Liver (tissue), 9 donors: ENCODE results near the gene MMP2. TPM values are rescaled to one million over a fixed set of nuclear protein-coding genes. Genes with fewer than 3 reads are reported as not detected.

Source experiments
- DNase-seq: peaks from one replicate; pipeline ENCODE4 v3.0.0-alpha.2; 2017; ENCODE audit warnings: low spot score
- H3K27ac ChIP-seq, 2 donors: one replicate each; pipeline ENCODE4 v1.7.0; 2013; ENCODE audit warnings: inconsistent platforms in 2 of 2, low read length in 2 of 2, control low read depth in 1 of 2, low read depth in 1 of 2, mild to moderate bottlenecking in 1 of 2
- H3K27me3 ChIP-seq, 4 donors: one replicate each; pipeline versions ENCODE4 v1.6.1 to v1.7.0; 2013; ENCODE audit warnings: low read length in 3 of 4, inconsistent platforms in 1 of 4, mild to moderate bottlenecking in 1 of 4, moderate library complexity in 1 of 4; ENCODE audit not compliant: control insufficient read depth in 4 of 4, insufficient read depth in 4 of 4
- H3K36me3 ChIP-seq, 4 donors: one replicate each; pipeline versions ENCODE4 v1.6.1 to v1.7.0; 2013; ENCODE audit warnings: low read length in 3 of 4, mild to moderate bottlenecking in 3 of 4, low read depth in 1 of 4, moderate library complexity in 1 of 4; ENCODE audit not compliant: control insufficient read depth in 4 of 4, insufficient read depth in 3 of 4
- H3K4me1 ChIP-seq, 4 donors: one replicate each; pipeline versions ENCODE4 v1.6.1 to v1.7.0; 2013; ENCODE audit warnings: low read length in 3 of 4, mild to moderate bottlenecking in 3 of 4, moderate library complexity in 1 of 4; ENCODE audit not compliant: control insufficient read depth in 4 of 4, insufficient read depth in 4 of 4
- H3K4me3 ChIP-seq, 3 donors: one replicate each; pipeline versions ENCODE4 v1.6.1 to v1.7.0; 2013; ENCODE audit warnings: low read length in 3 of 3, control low read depth in 1 of 3, low read depth in 1 of 3, mild to moderate bottlenecking in 1 of 3
- H3K9ac ChIP-seq, 2 donors: one replicate each; pipeline ENCODE4 v1.7.0; 2013; ENCODE audit warnings: low read length in 2 of 2, mild to moderate bottlenecking in 2 of 2, moderate library complexity in 2 of 2, control low read depth in 1 of 2, low read depth in 1 of 2
- H3K9me3 ChIP-seq, 4 donors: one replicate each; pipeline versions ENCODE4 v1.6.1 to v1.7.0; 2013; ENCODE audit warnings: low read length in 3 of 4; ENCODE audit not compliant: control insufficient read depth in 4 of 4
- FOXA1 ChIP-seq: IDR thresholded peaks from 2 replicates; pipeline ENCODE4 v1.6.1; 2016; ENCODE audit warnings: antibody characterized with exemption
- FOXA2 ChIP-seq: IDR thresholded peaks from 2 replicates; pipeline ENCODE4 v1.6.1; 2016; ENCODE audit warnings: antibody characterized with exemption
- HNF4A ChIP-seq, 2 donors: conservative IDR thresholded peaks; 2 replicates each; pipeline ENCODE4 v1.6.1; 2016; ENCODE audit warnings: antibody characterized with exemption in 2 of 2, mild to moderate bottlenecking in 2 of 2
- HNF4G ChIP-seq: IDR thresholded peaks from 2 replicates; pipeline ENCODE4 v1.6.1; 2016; ENCODE audit warnings: antibody characterized with exemption
- SP1 ChIP-seq: IDR thresholded peaks from 2 replicates; pipeline ENCODE4 v1.6.1; 2018; ENCODE audit warnings: antibody characterized with exemption, mild to moderate bottlenecking
- TAF1 ChIP-seq: conservative IDR thresholded peaks from 2 replicates; pipeline ENCODE4 v1.6.1; 2016; ENCODE audit warnings: antibody characterized with exemption, mild to moderate bottlenecking
- YY1 ChIP-seq: IDR thresholded peaks from 2 replicates; pipeline ENCODE4 v1.6.1; 2016; ENCODE audit warnings: antibody characterized with exemption, mild to moderate bottlenecking
- WGBS: extraction: QIAGEN DNeasy Blood & Tissue Kit; methylation state at CpG from one replicate; pipeline ENCODE4 v1.1.7; 2013; 5-methylcytosine and 5-hydroxymethylcytosine counted together
- polyA plus RNA-seq, 2 donors: library from polyadenylated mRNA; stranded (reverse) in 1 of 2; unstranded in 1 of 2; fragments of 200-250 nt in 1 of 2; fragments of >200 nt in 1 of 2; fragmentation: Nextera tagmentation in 1 of 2; extraction: Ambion mirVana in 1 of 2; gene quantifications; one replicate each; pipeline versions ENCODE4 v1.2.1 to v1.2.3, GENCODE V29; 2013 to 2015
- total RNA-seq, 2 donors: library from RNA; depleted of rRNA; stranded (reverse); fragments of >200 nt; gene quantifications; one replicate each; pipeline ENCODE4 v1.2.3, GENCODE V29; 2014
- TF ChIP-seq, protein P1 (sequence below): IDR thresholded peaks from 2 replicates; pipeline ENCODE4 v1.6.1; 2016; ENCODE audit warnings: antibody characterized with exemption
- TF ChIP-seq, protein P2 (sequence below): fragments of 150-350 bp; IDR thresholded peaks from 2 replicates; pipeline ENCODE4 v1.5.1; 2017; ENCODE audit warnings: improper control_type of control experiment, low read depth, low read length; ENCODE audit not compliant: missing input control
- TF ChIP-seq, protein P3 (sequence below): IDR thresholded peaks from 2 replicates; pipeline ENCODE4 v1.6.1; 2016; ENCODE audit warnings: antibody characterized with exemption, mild to moderate bottlenecking
- donor health status: healthy.
- donor health status: healthy.
- donor health status: healthy.
- donor health status: healthy.
- donor health status: healthy.

The MMP2 gene
- total and polyA plus RNA-seq, 4 donors = 2.8 to 6.3 (median 5.3) TPM

DNA sequence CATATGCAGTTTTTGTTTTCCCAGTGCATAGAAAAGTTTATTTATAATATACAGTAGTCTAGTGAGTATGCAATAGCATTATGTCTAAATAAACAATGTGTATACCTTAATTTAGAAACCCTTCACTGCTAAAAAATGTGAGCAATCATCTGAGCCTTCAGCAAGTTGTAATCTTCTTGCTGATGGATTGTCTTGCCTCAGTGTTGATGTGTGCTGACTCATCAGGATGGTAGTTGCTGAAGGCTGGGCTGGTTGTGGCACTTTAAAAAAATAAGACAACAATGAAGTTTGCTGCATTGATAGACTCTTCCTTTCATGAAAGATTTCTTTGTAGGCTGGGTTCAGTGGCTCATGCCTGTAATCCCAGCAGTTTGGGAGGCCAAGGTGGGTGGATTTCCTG is 73.6 kb downstream of the MMP2 start (continued):
- TF ChIP-seq, protein P1, sequence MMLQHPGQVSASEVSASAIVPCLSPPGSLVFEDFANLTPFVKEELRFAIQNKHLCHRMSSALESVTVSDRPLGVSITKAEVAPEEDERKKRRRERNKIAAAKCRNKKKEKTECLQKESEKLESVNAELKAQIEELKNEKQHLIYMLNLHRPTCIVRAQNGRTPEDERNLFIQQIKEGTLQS = no peak
- no peak for TF ChIP-seq FOXA2
- no peak for TF ChIP-seq YY1

DNA sequence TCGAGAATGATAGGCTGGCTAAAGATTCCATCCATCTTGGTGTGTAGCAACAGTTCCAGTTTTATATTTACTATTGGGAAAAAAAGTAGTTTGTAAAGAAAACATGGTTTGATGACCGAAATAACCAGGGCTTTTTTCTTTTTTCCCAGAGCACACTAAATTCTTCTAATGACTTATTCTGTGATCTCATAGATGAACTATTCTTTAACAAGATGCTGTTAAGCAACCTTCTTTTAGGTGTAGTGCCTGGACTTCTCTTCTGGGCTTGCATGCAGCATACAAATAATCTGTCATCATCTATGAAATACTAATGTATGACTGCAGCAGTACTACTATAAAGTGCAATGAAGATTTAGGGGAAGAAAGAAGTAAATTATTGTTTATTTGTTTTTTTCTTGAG is 76.4 kb downstream of the MMP2 start:
- no peak for TF ChIP-seq FOXA1
- no peak for TF ChIP-seq HNF4A (conservative IDR thresholded peaks at IDR 0.05)
- TF ChIP-seq SP1 = no peak
- TF ChIP-seq HNF4G = no peak
- TF ChIP-seq, protein P2, sequence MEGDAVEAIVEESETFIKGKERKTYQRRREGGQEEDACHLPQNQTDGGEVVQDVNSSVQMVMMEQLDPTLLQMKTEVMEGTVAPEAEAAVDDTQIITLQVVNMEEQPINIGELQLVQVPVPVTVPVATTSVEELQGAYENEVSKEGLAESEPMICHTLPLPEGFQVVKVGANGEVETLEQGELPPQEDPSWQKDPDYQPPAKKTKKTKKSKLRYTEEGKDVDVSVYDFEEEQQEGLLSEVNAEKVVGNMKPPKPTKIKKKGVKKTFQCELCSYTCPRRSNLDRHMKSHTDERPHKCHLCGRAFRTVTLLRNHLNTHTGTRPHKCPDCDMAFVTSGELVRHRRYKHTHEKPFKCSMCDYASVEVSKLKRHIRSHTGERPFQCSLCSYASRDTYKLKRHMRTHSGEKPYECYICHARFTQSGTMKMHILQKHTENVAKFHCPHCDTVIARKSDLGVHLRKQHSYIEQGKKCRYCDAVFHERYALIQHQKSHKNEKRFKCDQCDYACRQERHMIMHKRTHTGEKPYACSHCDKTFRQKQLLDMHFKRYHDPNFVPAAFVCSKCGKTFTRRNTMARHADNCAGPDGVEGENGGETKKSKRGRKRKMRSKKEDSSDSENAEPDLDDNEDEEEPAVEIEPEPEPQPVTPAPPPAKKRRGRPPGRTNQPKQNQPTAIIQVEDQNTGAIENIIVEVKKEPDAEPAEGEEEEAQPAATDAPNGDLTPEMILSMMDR = no peak
- TF ChIP-seq, protein P3, sequence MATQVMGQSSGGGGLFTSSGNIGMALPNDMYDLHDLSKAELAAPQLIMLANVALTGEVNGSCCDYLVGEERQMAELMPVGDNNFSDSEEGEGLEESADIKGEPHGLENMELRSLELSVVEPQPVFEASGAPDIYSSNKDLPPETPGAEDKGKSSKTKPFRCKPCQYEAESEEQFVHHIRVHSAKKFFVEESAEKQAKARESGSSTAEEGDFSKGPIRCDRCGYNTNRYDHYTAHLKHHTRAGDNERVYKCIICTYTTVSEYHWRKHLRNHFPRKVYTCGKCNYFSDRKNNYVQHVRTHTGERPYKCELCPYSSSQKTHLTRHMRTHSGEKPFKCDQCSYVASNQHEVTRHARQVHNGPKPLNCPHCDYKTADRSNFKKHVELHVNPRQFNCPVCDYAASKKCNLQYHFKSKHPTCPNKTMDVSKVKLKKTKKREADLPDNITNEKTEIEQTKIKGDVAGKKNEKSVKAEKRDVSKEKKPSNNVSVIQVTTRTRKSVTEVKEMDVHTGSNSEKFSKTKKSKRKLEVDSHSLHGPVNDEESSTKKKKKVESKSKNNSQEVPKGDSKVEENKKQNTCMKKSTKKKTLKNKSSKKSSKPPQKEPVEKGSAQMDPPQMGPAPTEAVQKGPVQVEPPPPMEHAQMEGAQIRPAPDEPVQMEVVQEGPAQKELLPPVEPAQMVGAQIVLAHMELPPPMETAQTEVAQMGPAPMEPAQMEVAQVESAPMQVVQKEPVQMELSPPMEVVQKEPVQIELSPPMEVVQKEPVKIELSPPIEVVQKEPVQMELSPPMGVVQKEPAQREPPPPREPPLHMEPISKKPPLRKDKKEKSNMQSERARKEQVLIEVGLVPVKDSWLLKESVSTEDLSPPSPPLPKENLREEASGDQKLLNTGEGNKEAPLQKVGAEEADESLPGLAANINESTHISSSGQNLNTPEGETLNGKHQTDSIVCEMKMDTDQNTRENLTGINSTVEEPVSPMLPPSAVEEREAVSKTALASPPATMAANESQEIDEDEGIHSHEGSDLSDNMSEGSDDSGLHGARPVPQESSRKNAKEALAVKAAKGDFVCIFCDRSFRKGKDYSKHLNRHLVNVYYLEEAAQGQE = no peak
- no peak for TF ChIP-seq YY1
- no peak for TF ChIP-seq TAF1
- Histone ChIP-seq H3K9ac (no peak overlapping the region), H3K27ac (no peak overlapping the region), H3K27me3 (no peaks in the 10 kb centered on the region), H3K4me1 (no peaks in the 10 kb centered on the region), H3K36me3 (peaks cover 0 to 3% (median 0%) of the 10 kb centered on the region in 4 donors), H3K4me3 (no peak overlapping the region), H3K9me3 (no peaks in the 10 kb centered on the region)
- DNase-seq = no peak
- WGBS = 80% methylated on average over 2 of the region's 2 CpGs

Other genes starting within 250 kb of the MMP2 start
- not detected for gene IRX6, start 155.0 kb upstream of the MMP2 start, total RNA-seq
- gene IRX6, start 155.0 kb upstream of the MMP2 start, polyA plus RNA-seq = not detected
- 1 to 10 TPM; 4.1 to 4.2 TPM for gene LPCAT2, start 29.9 kb downstream of the MMP2 start, total RNA-seq
- 1 to 10 TPM in 1 of 2 donors, under 1 TPM in 1; 0.96 to 1.2 TPM for gene LPCAT2, start 29.9 kb downstream of the MMP2 start, polyA plus RNA-seq
- gene CAPNS2, start 87.5 kb downstream of the MMP2 start, total RNA-seq = under 1 TPM; 0.33 to 0.42 TPM
- gene CAPNS2, start 87.5 kb downstream of the MMP2 start, polyA plus RNA-seq = not detected
- gene SLC6A2, start 176.8 kb downstream of the MMP2 start, total RNA-seq = under 1 TPM in 1 of 2 donors, not detected in 1; under 0.01 TPM
- gene SLC6A2, start 176.8 kb downstream of the MMP2 start, polyA plus RNA-seq = under 1 TPM; 0.07 to 0.10 TPM